ENCODE results near the gene MGAT3. TPM values are rescaled to one million over a fixed set of nuclear protein-coding genes. Genes with fewer than 3 reads are reported as not detected.

The MGAT3 gene
- total and polyA plus RNA-seq, 9 of the 15 experiments (the other 6 are each of a cell fraction or from before 2014, with no cell fraction given), result 0.10 to 11.5 (median 4.6) TPM

GRCh38 chr22:39472570-39473556 lies 16.1 kb downstream of the MGAT3 start (continued):
- no peak for TF ChIP-seq KLF13 (tag; IDR thresholded peaks at IDR 0.05; ENCODE audit: borderline replicate concordance, low read depth)
- no peak for TF ChIP-seq XRCC4 (IDR thresholded peaks at IDR 0.05; ENCODE audit: extremely low read depth, insufficient read depth, insufficient read length)
- no peak for TF ChIP-seq ZBTB8A (IDR thresholded peaks at IDR 0.05; ENCODE audit: partially characterized antibody)
- TF ChIP-seq NFE2L1 (tag; IDR thresholded peaks at IDR 0.05; ENCODE audit: borderline replicate concordance, low read depth), result no peak
- 0 out of 2 replicates have a peak, but pooled peaks have one; percentile 18 for TF ChIP-seq REST (IDR thresholded peaks at IDR 0.05; ENCODE audit: borderline replicate concordance)
- TF ChIP-seq REST (CRISPR knock-in tag; IDR thresholded peaks at IDR 0.05; ENCODE audit: low read depth), result no peak
- peak; percentile 35 for TF ChIP-seq PRDM10 (IDR thresholded peaks at IDR 0.05; ENCODE audit: partially characterized antibody)
- TF ChIP-seq GTF2A2 (tag; IDR thresholded peaks at IDR 0.05), result no peak
- no peak for TF ChIP-seq ZNF436 (CRISPR knock-in tag; IDR thresholded peaks at IDR 0.05)
- peak; percentile 57 for TF ChIP-seq ATF7 (IDR thresholded peaks at IDR 0.05)
- TF ChIP-seq ZNF583 (CRISPR knock-in tag; IDR thresholded peaks at IDR 0.05), result no peak
- peak in 1 of 2 experiments; percentile 5 for TF ChIP-seq E2F6 (IDR thresholded peaks at IDR 0.05; ENCODE audit: borderline replicate concordance in 1 of 2, extremely low read depth in 1 of 2, insufficient read depth in 1 of 2, insufficient read length in 1 of 2, low read depth in 1 of 2, low read length in 1 of 2, poor library complexity in 1 of 2, severe bottlenecking in 1 of 2)
- TF ChIP-seq RBFOX2 (IDR thresholded peaks at IDR 0.05; ENCODE audit: low read depth, low read length), result peak; percentile 59; the same call in 1 of the 2 replicates
